HUES48 (cell line): Measurements from ENCODE around the gene TBC1D16.

ENCODE experiments used
- H3K27ac ChIP-seq: one replicate; pipeline ENCODE4 v1.7.0; 2013; ENCODE audit warnings: low read depth, low read length, inconsistent platforms
- H3K27me3 ChIP-seq: 2 replicates; pipeline ENCODE4 v1.6.1; 2013; ENCODE audit warnings: mild to moderate bottlenecking, low read length; ENCODE audit not compliant: control insufficient read depth, insufficient read depth
- H3K36me3 ChIP-seq: 2 replicates; pipeline ENCODE4 v1.6.1; 2013; ENCODE audit warnings: low read length; ENCODE audit not compliant: control insufficient read depth, insufficient read depth
- H3K4me1 ChIP-seq: 2 replicates; pipeline ENCODE4 v1.6.1; 2013; ENCODE audit warnings: mild to moderate bottlenecking, low read length; ENCODE audit not compliant: control insufficient read depth, insufficient read depth
- H3K4me3 ChIP-seq: 2 replicates; pipeline ENCODE4 v1.5.1; 2013; ENCODE audit warnings: mild to moderate bottlenecking, low read depth, low read length
- H3K9ac ChIP-seq: 2 replicates; pipeline ENCODE4 v1.6.1; 2013; ENCODE audit warnings: mild to moderate bottlenecking, low read depth, low read length, moderate library complexity
- H3K9me3 ChIP-seq: 2 replicates; pipeline ENCODE4 v1.6.1; 2013; ENCODE audit warnings: low read length; ENCODE audit not compliant: control insufficient read depth, insufficient read depth

Gene TBC1D16

GRCh38 chr17:79931817-79932309, 103.8 kb downstream of the TBC1D16 start:
- H3K27me3 ChIP-seq = peaks cover 16% of the 10 kb centered on the region
- peaks cover 43% of the 10 kb centered on the region for H3K4me1 ChIP-seq
- no peak overlapping the region for H3K9ac ChIP-seq
- no peaks in the 10 kb centered on the region for H3K36me3 ChIP-seq
- no peaks in the 10 kb centered on the region for H3K9me3 ChIP-seq
- no peak overlapping the region for H3K4me3 ChIP-seq
- H3K27ac ChIP-seq = peak overlapping the region; percentile 37

GRCh38 chr17:79930877-79931816, 104.5 kb downstream of the TBC1D16 start:
- peak overlapping the region; percentile 65 for H3K4me3 ChIP-seq
- peaks cover 48% of the 10 kb centered on the region for H3K4me1 ChIP-seq
- peak overlapping the region; percentile 37 for H3K27ac ChIP-seq
- H3K9ac ChIP-seq = 0 out of 2 replicates have a peak overlapping the region, but pooled peaks have one; percentile 35
- H3K27me3 ChIP-seq = peaks cover 16% of the 10 kb centered on the region
- H3K9me3 ChIP-seq = no peaks in the 10 kb centered on the region
- H3K36me3 ChIP-seq = no peaks in the 10 kb centered on the region

DNA sequence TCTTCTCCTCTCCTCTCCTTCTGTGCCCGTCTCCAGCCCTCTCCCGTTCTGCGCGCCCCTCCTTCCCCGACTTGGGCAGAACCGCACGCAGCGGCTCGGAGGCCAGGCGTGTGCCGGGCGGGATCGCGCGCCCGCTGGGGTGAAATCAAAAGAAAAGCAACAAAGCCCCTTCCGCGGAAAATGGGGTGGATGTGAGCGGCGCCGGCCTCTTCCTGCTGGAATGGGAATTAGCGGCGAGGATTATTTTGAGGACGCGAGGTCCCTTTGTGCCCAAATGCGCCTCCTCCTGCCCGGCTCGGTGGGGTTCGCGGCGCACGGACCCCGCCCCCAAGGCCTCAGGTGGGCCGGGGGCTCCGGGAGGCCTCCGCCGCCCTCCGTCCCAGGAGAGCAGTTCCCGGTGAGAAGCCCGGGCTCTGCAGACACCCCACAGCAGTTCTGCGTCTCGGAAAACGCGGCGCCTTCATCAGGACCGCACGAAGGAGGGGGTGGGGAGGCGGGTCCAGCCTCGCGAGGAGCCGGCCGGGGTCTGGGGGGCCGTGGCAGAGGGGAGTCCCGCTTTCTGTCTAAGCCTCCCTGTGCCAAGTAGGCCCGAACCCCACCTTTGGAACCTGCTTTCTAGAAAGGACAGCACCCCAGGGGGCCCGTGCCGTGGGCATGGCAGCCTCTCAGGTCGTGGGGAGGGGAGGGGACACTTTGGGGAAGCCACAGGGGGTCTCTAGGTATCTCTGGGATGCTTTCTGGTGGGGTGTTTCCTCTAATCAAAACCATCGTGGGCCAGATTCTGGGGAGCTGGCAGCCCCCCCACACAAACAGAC, 105.4 kb downstream of the TBC1D16 start:
- Histone ChIP-seq H3K9ac (peak overlapping the region; percentile 72; the same call in 1 of the 2 replicates), H3K4me3 (peak overlapping the region; percentile 65), H3K27me3 (peaks cover 16% of the 10 kb centered on the region), H3K36me3 (no peaks in the 10 kb centered on the region), H3K4me1 (peaks cover 41% of the 10 kb centered on the region), H3K27ac (no peak overlapping the region), H3K9me3 (no peaks in the 10 kb centered on the region)

DNA sequence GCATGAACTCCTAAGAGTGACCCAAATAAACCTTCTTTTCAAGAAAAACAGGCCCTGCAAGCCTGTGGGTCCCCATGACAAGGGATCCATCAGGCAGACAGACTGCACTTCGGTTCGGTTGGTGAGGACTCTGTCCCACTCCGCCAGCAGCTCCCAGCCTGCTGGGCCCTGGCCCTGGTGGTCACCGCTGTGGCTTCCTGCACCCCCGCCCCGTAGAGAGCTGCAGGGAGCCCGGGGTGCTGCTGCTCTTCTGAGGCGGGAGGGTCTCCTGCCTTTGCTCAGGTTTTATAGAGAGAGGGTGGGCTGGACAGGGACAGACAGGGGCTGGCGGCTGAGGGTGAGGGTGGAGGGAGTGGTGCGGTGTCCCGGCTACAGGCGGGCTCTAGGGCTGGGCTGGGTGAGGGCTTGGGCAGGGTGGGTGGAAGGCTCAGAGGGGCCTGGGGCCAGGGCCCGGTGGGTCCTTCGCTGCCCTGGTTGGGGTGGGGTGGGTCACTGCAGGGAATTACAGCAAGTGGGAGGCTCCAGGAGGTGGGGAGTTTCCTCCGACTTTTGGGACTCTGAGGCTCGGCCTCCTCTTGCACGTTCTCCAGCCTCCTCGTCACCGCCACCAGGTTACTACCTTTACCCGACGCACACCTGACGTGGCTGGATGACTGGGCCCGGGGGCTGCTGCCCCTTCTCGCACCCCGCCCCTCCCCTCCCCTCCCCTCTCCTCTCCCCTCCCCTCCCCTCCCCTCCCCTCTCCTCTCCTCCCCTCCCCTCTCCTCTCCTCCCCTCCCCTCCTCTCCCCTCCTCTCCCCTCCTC, 106.2 kb downstream of the TBC1D16 start:
- Histone ChIP-seq H3K4me3 (no peak overlapping the region), H3K27me3 (peaks cover 16% of the 10 kb centered on the region), H3K9ac (no peak overlapping the region), H3K27ac (no peak overlapping the region), H3K36me3 (no peaks in the 10 kb centered on the region), H3K4me1 (peaks cover 34% of the 10 kb centered on the region), H3K9me3 (no peaks in the 10 kb centered on the region)

DNA sequence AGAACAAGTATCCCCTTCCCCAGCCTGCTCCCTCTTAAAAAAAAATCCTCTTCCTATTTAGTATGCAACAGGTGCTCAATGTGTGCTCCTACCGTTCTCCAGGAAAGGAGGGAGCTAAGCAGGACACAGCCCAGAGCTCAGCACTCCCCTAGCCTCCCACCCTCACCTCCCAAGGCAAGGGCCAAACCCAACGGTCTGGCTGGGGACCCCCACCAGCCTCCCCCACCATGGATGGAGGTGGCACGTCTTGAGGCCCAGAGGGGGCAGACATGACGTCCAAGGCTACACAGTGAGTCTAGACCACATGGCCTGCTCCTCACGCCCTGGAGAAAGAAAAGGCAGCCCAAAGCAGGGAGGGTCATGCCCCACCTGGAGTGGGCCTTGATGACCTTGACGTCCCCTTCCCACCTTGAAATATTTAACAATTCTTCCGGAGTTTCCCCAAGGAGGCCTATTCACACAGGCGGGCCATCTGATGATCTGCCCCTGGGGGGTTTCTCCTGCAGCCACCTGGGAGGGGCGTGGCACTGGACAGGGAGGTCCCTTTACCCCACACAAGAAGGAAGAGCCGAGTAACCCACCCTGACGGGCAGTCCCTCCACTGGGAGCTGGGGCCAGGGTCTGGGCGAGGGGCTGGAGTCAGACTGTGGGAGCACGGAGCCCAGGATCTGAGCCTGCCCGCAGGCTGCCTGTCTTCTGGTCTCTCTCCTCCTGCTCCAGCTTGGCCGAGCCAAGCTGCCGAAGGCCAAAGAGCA, 107.0 kb downstream of the TBC1D16 start:
- Histone ChIP-seq H3K27ac (no peak overlapping the region), H3K9ac (no peak overlapping the region), H3K4me1 (peaks cover 34% of the 10 kb centered on the region), H3K4me3 (no peak overlapping the region), H3K27me3 (peaks cover 16% of the 10 kb centered on the region), H3K36me3 (no peaks in the 10 kb centered on the region), H3K9me3 (no peaks in the 10 kb centered on the region)

DNA sequence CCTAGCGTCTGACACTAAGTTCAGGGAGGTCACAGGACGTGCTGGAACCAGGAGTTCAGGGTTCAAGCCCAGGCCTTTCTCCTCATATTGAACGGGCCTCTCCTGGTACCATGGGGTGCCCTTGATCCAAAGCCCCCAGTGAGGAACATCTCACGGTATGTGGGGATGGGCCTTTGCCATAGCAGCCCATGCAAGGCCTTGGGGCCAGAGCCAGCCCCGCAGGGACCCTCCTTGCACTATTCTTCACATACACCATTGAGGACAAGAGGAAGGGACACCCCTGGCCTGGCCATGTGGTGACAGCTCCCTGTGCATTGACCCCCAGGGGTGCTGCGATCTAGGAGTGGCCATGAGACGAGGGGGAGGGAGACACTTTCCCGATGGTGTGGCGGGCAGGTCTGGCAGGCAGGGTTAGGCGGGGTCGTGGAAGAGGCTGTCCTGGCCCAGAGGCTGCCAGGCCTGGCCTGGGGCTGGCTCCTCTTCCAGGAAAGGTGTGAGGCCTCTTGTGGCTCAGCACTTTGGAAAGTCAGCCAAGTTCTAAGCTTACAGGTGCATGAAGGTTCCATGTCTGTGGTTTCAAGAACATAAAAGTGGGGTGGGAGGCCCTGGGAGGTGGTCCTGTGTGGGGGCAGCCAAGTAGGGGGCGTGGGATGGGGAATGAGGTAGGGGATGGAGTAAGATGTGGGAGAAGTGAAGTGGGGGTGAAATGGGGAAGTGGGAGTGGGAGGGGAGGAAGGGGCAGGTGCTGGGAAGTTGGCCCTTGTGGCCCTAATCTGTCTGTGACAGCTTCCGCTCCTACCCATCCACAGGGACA, 107.8 kb downstream of the TBC1D16 start:
- Histone ChIP-seq H3K27me3 (peaks cover 16% of the 10 kb centered on the region), H3K9me3 (no peaks in the 10 kb centered on the region), H3K4me3 (no peak overlapping the region), H3K4me1 (peaks cover 26% of the 10 kb centered on the region), H3K27ac (no peak overlapping the region), H3K9ac (no peak overlapping the region), H3K36me3 (no peaks in the 10 kb centered on the region)

DNA sequence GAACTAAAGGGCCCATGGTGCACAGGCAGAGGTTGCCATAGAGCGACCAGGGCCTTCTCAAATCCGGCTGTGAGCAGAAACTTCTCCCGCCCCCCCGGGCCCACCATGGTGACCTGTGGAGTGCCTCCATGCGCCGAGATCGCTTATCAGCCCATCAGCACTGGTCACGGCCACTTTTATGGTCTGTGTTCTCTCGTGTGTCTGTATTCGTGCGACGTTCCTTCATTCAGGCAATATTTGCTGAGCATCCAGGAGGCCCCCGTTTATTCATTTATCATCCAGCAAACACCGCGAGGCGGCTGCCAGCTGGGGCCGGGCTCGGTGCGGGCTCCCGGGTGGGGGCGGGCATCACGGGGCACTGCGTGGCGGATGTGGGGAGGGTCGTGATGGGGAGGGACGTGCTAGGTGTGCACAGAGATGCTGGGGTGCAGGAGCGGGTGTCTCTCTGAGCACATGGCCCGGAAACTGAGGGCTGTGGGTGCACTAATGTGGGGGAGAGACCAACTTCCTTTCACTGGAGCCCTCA, 108.5 kb downstream of the TBC1D16 start:
- H3K9ac ChIP-seq = no peak overlapping the region
- no peak overlapping the region for H3K27ac ChIP-seq
- H3K4me3 ChIP-seq = no peak overlapping the region
- peaks cover 19% of the 10 kb centered on the region for H3K4me1 ChIP-seq
- H3K9me3 ChIP-seq = no peaks in the 10 kb centered on the region
- H3K36me3 ChIP-seq = no peaks in the 10 kb centered on the region
- H3K27me3 ChIP-seq = peaks cover 11% of the 10 kb centered on the region

DNA sequence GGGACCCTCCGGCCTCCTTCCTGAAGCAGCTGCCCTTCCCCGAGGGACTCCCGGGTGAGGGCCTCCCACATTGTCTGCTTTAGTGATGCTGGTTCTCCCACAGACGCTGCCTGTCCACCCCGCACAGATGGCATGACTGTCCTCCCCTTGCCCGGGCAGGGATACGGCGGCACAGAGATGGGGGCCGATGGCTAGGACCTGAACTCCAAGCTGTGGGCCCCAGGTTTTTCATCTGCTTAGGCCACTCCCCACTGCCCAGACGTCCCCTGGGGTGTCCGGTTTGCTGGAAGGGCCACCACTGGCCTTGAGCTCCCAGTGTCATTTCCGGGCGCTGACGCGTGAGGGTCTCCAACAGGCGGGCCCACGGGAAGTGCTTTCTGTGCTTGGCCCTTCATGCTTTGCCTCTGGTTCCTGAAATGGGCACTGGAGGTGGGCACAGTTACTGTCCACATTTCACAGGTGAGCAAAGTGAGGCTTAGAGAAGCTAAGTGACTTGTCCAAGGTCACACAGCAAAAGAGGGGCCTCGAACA, 109.0 kb downstream of the TBC1D16 start:
- Histone ChIP-seq H3K9me3 (no peaks in the 10 kb centered on the region), H3K4me3 (no peak overlapping the region), H3K4me1 (peaks cover 18% of the 10 kb centered on the region), H3K36me3 (no peaks in the 10 kb centered on the region), H3K27me3 (peaks cover 9% of the 10 kb centered on the region), H3K9ac (no peak overlapping the region), H3K27ac (no peak overlapping the region)

GRCh38 chr17:79926142-79926604, 109.5 kb downstream of the TBC1D16 start:
- Histone ChIP-seq H3K27me3 (peaks cover 9% of the 10 kb centered on the region), H3K36me3 (no peaks in the 10 kb centered on the region), H3K4me1 (peaks cover 14% of the 10 kb centered on the region), H3K4me3 (no peak overlapping the region), H3K9me3 (no peaks in the 10 kb centered on the region), H3K9ac (no peak overlapping the region), H3K27ac (no peak overlapping the region)
